Lower lobe of right lung (tissue), 2 donors: ENCODE results near the gene RB1. TPM values are rescaled to one million over a fixed set of nuclear protein-coding genes. Genes with fewer than 3 reads are reported as not detected.

Experiments used
- ATAC-seq, 2 donors: fragments of 200-7000 bp; cut with Tn5 transposase; one replicate each; pipeline ENCODE4 v1.9.1; 2020 to 2022; ENCODE audit warnings: mild to moderate bottlenecking in 2 of 2, moderate library complexity in 2 of 2
- DNase-seq: peaks from one replicate; pipeline ENCODE4 v3.0.0-alpha.2; 2020
- H3K27ac ChIP-seq: fragments of 200-600 bp; one replicate; pipeline ENCODE4 v1.8.0; 2022
- H3K27me3 ChIP-seq: fragments of 200-600 bp; one replicate; pipeline ENCODE4 v1.8.0; 2022; ENCODE audit warnings: low read depth
- H3K36me3 ChIP-seq: fragments of 200-600 bp; one replicate; pipeline ENCODE4 v1.8.0; 2022; ENCODE audit warnings: mild to moderate bottlenecking
- H3K4me1 ChIP-seq: fragments of 200-600 bp; one replicate; pipeline ENCODE4 v1.8.0; 2022
- H3K4me3 ChIP-seq: fragments of 200-600 bp; one replicate; pipeline ENCODE4 v1.8.0; 2022; ENCODE audit warnings: mild to moderate bottlenecking
- H3K9me3 ChIP-seq: fragments of 200-600 bp; one replicate; pipeline ENCODE4 v1.8.0; 2022
- CTCF ChIP-seq: fragments of 200-600 bp; IDR thresholded peaks from one replicate; pipeline ENCODE4 v1.8.0; 2022; ENCODE audit warnings: antibody characterized with exemption, mild to moderate bottlenecking
- intact Hi-C: fragments of 100-400 bp; cut with DNase I; formaldehyde crosslinking; loops from one replicate; pipeline ENCODE4 v1.11.0; 2022
- total RNA-seq: library from RNA; stranded (reverse); fragmentation: NEBNext Ultra II Directional; extraction: Animal tissue kit (Norgen Biotek cat#: 25700); gene quantifications from one replicate; pipeline ENCODE4 v1.2.1, GENCODE V29; 2021
- donor health status: DM: no; HTN: yes; CAD: no; lungs with severe emphysema.

The RB1 gene
- total RNA-seq, 1 donor from 2014 or later, result 38.1 TPM

GRCh38 chr13:48515732-48516131 lies 212.2 kb downstream of the RB1 start:
- Histone ChIP-seq H3K36me3 (peaks cover 8% of the 10 kb centered on the region), H3K27me3 (no peaks in the 10 kb centered on the region), H3K9me3 (no peaks in the 10 kb centered on the region), H3K4me1 (no peaks in the 10 kb centered on the region), H3K27ac (no peak overlapping the region), H3K4me3 (no peak overlapping the region)
- intact Hi-C loops, result no loop called here
- no peak for TF ChIP-seq CTCF
- DNase-seq, result no peak
- no peak for ATAC-seq

GRCh38 chr13:48518083-48518482 lies 214.5 kb downstream of the RB1 start:
- peaks cover 6% of the 10 kb centered on the region for H3K36me3 ChIP-seq
- no peaks in the 10 kb centered on the region for H3K4me1 ChIP-seq
- H3K27me3 ChIP-seq, result no peaks in the 10 kb centered on the region
- no peak overlapping the region for H3K27ac ChIP-seq
- no peak for ATAC-seq
- intact Hi-C loops, result no loop called here
- H3K4me3 ChIP-seq, result no peak overlapping the region
- DNase-seq, result no peak
- no peak for TF ChIP-seq CTCF
- H3K9me3 ChIP-seq, result no peaks in the 10 kb centered on the region

GRCh38 chr13:48526286-48526685 lies 222.7 kb downstream of the RB1 start:
- Histone ChIP-seq H3K27me3 (no peaks in the 10 kb centered on the region), H3K27ac (no peak overlapping the region), H3K4me3 (no peak overlapping the region), H3K9me3 (no peaks in the 10 kb centered on the region), H3K36me3 (peaks cover 6% of the 10 kb centered on the region), H3K4me1 (peaks cover 15% of the 10 kb centered on the region)
- DNase-seq, result no peak
- intact Hi-C loops, result no loop called here
- TF ChIP-seq CTCF, result no peak
- ATAC-seq, result no peak

- no peak for TF ChIP-seq CTCF
- intact Hi-C loops, result no loop called here
- DNase-seq, result no peak
These were observed 224.4 kb downstream of the RB1 start for GRCh38 chr13:48527955-48528354.

GRCh38 chr13:48528720-48529119 lies 225.2 kb downstream of the RB1 start:
- H3K36me3 ChIP-seq, result no peaks in the 10 kb centered on the region
- no peak overlapping the region for H3K27ac ChIP-seq
- no peaks in the 10 kb centered on the region for H3K27me3 ChIP-seq
- DNase-seq (no peak), ATAC-seq (no peak)
- H3K9me3 ChIP-seq, result no peaks in the 10 kb centered on the region
- H3K4me3 ChIP-seq, result no peak overlapping the region
- intact Hi-C loops, result no loop called here
- peaks cover 28% of the 10 kb centered on the region for H3K4me1 ChIP-seq
- no peak for TF ChIP-seq CTCF

More at GRCh38 chr13:48527955-48528354, 224.4 kb downstream of the RB1 start:
- peaks cover 20% of the 10 kb centered on the region for H3K4me1 ChIP-seq
- no peak overlapping the region for H3K4me3 ChIP-seq
- no peak overlapping the region for H3K27ac ChIP-seq
- no peaks in the 10 kb centered on the region for H3K36me3 ChIP-seq
- no peaks in the 10 kb centered on the region for H3K9me3 ChIP-seq
- H3K27me3 ChIP-seq, result no peaks in the 10 kb centered on the region
- ATAC-seq, result no peak

- Histone ChIP-seq H3K4me1 (peaks cover 34% of the 10 kb centered on the region), H3K36me3 (no peaks in the 10 kb centered on the region), H3K4me3 (no peak overlapping the region), H3K9me3 (no peaks in the 10 kb centered on the region), H3K27ac (no peak overlapping the region), H3K27me3 (no peaks in the 10 kb centered on the region)
- no peak for TF ChIP-seq CTCF
- intact Hi-C loops, result no loop called here
- DNase-seq (no peak), ATAC-seq (no peak)
These were observed 227.3 kb downstream of the RB1 start for GRCh38 chr13:48530833-48531232.
